Ramos (cell line): ENCODE measurements around the gene PRMT3.
"Not testable (repeated sequence)": the region's sequence is repeated elsewhere in the genome, so short reads cannot be mapped to it uniquely, and the experiment has no call there.

ENCODE experiments used
- in situ Hi-C: fragments of 300-500 bp; cut with MboI; formaldehyde crosslinking; loops from one replicate; pipeline ENCODE4 v1.14.3; 2022; ENCODE audit warnings: low sequenced_read_pairs; ENCODE audit not compliant: unreplicated experiment

The PRMT3 gene

DNA sequence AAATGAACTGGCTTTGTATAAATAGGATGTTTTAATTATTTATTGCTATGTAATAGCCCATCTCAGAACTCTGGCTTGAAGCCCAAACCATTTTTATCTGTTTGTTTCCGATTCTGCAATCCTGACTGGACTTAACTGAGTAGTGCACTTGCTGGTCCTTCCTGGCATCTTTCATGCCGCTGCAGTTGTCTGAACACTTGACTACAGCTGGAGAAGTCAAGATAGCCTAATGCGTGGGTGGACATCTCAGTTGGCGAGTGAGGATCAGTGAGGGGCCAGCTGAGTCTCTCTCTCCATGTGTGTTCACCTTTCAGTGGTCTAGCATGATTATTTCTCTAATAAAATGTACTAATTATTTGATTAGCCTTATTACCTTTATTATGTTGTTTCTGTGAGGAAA lies 105.8 kb downstream of the PRMT3 start:
- in situ Hi-C loops = no loop called here

DNA sequence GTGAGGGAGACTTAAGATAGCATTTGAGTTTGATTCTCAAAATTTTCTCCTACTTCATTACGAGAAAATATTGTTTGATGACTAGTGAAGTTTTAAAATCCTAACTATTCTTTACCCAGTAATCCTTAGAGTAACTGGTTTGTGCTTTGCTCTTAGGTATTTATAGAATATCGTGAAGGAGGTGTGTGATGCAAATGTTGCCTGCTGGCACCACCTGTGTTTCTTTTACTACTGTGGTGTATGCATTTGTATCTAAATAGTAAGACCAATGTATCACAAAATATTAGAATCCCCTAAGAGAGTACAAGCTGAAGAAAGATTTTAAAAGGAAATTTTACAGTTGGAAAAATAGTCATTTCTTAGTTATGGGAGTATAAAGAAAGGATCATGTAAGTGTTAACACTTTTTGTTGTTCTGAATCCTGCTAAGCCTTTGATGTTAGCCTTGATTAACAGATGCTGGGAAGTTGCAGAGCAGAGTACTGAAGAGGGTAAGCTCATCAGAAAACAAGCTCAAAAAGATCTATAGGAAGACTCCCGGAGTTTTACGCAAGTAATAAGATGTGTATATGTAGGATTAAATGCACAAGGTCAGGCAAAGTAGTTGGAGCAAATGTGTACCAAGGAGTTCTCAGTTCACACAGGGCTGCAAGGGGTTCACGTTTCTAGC lies 109.7 kb downstream of the PRMT3 start:
- in situ Hi-C loops = no loop called here

DNA sequence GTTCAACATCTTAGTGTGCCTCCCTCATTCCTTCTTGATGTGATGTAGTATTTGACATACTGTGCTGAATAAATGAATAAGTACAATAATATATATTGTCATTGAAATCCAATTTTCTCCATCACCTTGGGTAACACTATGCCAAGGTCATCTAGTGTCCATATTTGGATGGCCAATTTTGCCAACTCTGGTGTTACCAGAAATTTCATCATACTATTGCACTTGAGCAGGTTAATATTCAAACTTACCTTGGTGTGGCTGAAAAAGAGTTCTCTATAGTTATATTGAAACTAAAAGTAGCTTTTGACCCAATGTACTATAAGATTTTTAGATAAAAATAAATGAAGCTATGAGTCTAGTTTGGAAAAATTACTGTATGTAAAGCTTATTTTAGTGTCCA lies 113.7 kb downstream of the PRMT3 start:
- in situ Hi-C loops = no loop called here

DNA sequence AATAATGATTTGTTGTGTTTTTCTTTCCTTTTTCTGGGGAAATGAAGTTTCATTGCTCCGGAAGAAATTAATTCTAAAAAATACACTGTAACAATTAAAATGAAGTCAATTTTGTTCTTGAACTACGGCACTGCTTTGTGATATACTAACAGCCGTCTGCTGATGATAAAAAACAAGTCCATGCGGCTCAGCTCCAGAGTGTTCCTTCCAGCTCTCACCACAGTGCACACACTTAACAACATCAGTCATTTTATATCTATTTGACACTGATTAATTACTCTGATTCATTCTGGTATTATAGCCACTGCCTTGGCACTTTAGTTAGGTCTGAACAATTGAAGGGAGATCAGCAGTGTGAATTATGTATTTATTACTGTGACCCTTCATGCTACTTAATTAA lies 114.5 kb downstream of the PRMT3 start:
- in situ Hi-C loops = no loop called here

DNA sequence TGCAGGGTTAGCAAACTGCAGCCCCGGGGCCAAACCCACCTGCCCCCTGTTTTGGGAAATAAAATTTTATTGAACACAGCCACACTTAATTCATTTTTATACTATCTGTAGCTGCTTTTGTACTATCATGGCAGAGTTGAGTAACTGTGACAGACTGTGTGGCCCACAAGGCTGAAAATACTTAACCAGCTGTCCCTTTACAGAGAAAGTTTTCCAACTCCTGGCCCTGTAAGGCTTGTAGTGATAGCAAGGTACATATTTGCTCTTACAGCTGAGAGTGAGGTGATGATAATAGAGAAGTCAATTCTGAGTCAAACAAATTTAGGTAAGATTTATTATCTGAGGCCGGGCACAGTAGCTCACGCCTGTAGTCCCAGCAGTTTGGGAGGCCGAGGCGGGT lies 124.5 kb downstream of the PRMT3 start:
- in situ Hi-C loops = no loop called here

DNA sequence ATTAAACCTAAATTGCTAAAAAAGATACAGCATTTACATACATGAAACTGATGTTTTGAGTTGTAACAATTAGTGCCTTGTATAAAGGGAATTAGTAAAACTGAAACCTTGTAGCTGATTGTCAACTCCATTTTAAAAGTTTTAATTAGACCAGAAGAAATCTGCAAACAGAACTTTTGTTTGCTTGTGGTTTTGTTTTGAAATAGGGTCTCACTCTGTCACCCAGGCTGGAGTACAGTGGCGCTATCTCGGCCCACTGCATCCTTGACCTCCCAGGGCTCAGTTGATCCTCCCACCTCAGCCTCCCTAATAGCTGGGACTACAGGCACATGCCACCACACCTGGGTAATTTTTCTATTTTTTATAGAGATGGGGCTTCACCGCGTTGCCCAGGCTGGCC lies 125.4 kb downstream of the PRMT3 start:
- in situ Hi-C loops = no loop called here

DNA sequence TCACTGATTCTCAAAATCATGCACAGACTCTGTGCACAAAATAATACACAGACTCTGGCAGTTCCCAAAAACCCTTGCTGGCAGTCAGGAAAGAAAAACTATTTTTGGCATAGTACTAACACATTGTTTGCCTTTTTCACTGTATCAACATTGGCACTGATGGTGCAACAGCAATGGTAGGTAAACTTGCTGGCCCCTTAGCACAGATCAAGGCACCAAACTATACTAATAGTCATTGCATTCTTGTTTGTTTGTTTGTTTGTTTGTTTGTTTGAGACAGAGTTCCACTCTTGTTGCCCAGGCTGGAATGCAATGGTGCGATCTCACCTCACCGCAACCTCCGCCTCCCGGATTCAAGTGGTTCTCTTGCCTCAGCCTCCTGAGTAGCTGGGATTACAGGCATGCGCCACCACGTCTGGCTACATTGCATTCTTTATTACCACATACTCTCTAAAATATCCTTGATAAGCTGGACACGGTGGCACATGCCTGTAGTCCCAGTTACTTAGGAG lies 130.9 kb downstream of the PRMT3 start:
- in situ Hi-C loops = no loop called here

DNA sequence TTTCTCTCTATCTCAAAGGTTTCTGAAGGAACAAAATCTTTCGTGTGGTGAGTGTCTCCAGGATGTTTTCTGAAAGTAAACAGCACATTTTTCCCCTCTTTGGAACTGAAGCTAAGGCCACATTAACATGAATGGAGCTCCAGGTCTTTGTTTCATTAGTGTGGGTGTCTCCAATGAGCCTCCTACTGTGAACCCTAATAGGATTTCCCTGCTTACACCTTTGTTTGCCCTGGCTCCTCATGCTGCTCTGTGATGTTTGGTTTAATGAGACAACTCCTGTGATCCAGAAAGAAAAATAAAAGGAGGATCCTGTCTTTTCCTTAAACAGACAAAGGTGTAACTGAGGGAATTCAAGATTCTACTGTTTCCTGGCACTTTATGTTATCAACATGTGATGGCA lies 135.0 kb downstream of the PRMT3 start:
- in situ Hi-C loops = no loop called here

DNA sequence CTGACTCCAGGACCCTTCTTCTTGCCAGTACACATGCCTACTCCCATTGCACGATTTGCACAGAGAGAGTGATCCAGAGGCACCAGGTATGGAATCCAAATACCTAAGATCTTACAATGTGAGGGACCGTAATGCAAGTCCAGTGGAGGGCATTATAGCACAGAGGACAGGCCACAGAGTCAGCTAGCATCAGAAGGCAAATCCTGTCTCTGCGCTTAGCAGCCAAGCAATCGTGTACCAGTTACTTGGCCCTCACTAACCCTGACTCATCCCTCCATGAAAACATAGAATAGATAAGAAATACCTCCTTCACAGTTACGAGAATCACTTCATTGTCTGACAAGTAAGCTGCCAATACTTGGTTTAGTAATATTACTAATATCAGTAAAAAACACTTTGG lies 142.2 kb downstream of the PRMT3 start:
- in situ Hi-C loops = no loop called here

DNA sequence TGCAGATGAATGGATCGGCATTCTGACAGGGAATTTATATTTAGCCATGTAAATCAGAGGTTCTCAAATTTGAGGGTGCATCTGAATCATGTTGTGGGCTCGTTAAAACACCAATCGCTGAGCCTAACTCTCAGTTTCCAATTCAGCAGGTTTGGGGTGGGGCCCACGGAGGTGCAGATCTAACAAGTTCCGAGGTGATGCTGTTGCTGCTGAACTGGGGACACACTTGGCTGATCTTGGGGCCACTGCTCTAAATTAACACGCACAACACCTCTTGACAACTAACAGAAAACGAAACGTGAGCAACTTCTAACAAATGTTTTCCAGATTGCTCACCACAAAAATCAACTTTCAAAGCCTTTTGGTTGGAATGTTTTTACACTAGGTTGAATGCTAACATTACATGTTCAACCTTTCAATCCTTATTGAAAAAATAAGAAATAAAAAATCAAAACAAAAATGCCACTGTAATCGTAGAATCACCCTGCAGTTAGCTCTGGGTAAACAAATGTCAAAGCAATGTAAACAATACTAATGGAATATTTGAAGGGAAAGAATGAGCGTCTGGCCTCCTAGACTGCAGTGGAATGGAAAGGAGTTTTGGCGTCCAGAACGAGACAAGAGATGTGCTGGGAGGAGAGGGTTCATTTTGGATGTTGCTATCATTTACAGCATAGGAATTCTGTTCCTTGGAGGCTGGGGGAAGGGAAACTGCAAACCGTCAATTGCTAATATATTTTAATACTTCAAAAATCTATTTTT lies 143.6 kb downstream of the PRMT3 start:
- in situ Hi-C loops = no loop called here

DNA sequence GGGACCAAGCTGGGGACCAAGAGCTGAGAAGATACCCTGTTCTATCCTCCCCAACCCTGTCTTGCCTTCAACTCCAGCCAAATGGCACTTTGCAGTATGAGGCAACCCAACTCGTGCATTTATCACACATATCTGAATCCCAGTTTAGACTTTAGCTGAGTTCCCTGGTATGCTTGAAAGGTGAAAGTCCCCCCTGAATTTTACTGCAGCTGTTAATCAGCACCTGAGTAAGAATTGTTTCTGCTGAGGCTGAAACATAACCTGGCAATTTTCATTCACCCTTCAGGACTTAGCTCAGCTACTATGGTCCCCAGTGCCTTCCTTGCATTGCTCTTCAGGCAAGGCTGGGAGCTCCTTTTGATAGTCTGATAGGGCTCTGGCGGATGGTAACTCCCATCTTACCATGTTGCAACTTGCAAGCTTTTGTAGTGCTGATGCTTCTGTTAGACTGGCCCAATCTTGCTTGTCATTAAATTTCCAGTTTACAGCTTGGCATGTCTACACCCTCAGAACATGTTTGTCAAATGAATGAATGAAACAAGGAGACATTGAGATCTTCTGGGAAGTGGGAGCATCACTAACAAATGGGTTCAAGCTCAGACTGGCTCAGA lies 147.9 kb downstream of the PRMT3 start:
- in situ Hi-C loops = no loop called here

DNA sequence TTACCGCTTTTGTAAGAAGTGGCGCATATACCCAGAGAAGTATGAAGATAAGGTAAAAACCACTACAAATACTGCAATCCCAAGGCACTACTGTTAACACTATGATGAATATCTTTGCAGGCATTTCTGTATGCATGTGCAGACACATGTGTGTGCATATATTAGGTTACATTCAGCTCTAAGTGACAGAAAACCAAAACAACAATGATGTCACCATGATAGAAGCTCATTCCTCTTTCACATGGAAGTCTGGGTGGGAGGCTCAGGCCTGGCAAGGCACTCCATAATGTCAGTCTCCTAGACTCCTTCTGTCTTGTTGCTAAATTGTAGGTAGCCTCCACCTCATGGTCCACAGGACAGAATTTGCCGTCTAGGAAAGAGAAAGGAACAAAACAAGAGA lies 148.8 kb downstream of the PRMT3 start:
- in situ Hi-C loops = no loop called here

DNA sequence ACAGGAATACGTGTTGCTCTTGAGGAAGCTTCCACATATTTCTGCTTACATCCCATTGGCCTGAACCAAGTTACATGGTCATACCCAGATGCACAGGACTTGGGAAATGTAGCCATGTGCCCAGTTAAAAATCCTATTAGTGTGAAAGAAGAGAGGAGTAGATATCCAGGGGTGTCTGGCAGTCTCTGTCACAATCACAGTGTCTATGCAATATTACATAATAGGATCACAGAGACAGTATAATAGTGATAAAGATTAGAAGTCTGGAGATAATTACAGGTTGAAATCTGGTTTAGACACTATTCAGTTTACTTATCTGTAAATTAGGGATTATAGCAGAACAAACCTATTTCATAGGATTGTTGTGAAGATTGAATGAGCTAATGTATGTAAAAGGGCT lies 149.3 kb downstream of the PRMT3 start:
- in situ Hi-C loops = no loop called here

DNA sequence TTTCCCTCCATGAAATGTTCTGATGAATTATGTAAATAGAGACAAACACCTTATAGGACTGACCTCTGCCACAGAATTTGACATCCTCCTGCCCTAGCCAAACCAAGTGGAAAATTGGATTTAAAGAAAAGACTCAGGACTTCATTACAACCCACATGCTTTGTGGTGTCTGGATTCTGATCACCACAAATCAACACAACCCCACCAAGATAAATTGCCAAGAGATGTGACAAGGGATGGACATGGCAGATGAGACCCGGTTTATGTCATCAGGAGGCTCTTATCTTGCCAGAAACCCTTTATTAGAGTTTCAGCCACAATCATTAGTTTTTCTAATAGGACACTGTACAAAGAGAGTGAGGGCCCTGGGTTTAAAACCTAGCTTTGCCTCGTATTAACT lies 154.0 kb downstream of the PRMT3 start:
- in situ Hi-C loops = no loop called here

DNA sequence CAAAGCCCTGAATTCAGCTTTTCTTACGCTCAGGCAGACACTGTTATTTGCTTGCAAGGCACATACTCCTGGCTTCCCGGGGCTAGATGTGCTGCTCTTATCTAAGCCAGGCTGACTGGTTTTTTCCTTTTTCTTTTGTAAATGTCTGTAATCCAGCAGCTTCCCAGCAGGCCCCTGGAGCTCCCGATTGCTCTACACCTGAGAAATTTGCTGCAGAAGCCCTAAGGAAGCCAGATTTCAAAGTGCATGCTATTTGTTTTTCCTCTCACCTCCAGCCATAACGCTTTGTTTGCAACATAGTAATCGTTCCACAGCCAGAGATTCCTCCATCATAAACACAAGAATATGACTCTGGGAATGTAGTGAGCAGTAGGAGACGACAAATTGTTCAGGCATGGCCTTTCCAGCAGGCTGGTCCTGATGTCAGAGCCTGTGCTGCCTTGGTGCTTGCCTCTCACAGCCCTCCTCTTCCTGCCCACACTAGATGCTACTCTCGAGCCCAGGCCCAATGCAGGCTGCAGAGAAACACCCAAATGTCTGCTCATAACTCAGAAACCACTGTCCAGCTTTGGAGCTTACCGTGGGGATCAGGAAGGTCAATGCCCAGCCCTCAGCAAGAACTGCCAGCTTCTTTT lies 157.2 kb downstream of the PRMT3 start:
- in situ Hi-C loops = no loop called here

DNA sequence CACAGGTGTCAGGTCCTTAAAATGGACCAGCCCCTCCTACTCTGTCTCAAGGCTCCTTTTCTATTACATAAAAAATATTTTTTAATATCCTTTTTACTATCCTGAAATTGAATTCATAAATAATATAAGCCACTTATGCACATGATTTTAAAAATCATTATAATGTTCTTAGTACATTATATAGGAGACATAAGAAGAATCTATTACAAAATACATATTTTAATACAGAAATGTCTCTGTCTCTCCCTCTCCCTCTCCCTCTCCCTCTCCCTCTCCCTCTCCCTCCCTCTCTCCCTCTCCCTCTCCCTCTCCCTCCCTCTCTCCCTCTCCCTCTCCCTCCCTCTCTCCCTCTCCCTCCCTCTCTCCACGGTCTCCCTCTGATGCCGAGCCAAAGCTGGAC lies 159.9 kb downstream of the PRMT3 start:
- in situ Hi-C loops = no loop called here

DNA sequence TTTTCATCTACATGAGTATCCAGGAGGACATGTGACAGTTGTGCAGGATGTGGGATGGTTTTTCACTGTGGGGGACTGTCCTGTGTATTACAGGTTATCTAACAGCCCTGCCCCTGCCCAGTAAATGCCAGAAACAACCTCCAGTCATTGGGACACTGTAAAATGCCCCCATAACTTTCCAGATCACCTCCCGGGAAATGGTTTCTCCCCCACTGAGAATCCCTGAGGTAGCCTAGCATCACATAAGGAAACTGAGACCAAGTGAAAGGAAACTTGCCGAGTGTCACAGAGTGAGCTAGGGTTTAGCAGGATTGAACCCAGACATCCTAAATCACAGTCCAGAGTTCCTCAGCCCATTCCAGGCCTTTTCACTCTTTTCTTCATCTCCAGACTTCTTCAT lies 163.6 kb downstream of the PRMT3 start:
- in situ Hi-C loops = no loop called here

DNA sequence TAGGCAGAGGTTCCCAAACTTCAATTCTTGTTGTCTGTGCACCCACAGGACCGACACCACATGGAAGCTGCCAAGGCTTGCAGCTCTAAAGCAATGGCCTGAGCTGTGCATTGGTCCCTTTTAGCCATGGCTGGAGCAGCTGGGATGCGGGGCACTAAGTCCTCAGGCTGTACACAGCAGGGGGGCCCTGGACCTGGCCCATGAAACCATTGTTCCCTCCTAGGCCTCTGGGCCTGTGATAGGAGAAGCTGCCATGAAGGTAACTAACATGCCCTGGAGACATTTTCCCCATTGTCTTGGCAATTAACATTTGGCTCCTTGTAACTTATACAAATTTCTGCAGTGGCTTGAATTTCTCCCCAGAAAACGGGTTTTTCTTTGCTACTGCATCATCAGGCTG lies 168.3 kb downstream of the PRMT3 start:
- in situ Hi-C loops = no loop called here

DNA sequence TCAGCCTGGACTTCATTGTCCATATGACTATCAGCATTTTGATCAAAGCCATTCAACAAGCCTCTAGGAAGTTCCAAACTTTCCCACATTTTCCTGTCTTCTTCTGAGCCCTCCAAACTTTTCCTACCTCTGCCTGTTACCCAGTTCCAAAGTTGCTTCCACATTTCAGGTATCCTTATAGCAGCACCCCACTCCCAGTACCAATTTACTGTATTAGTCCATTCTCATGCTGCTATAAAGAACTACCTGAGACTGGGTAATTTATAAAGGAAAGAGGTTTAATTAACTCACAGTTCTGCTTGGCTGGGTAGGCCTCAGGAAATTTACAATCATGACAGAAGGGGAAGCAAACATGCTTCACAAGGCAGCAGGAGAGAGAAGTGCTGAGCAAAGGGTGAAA lies 168.9 kb downstream of the PRMT3 start:
- in situ Hi-C loops = not testable (repeated sequence)

DNA sequence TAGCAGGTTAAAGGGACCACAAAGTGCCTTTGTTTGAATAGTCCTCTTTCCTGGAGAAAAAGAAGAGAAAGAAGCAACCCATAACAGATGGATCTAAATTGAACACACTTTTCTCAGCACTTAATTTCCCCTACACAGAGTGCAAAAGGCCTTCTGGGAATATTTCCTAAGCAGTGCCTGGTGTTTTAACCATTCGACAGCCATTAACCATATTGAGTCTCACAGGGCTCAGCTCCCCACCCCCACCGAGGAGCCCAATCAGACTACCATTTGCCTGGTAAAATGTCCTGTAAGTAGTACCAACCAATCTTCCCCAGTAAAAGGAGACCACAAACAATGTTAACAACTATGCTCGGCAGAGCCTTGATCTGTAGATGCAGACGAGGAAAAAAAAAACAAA lies 171.2 kb downstream of the PRMT3 start:
- in situ Hi-C loops = no loop called here
